A172 (cell line): ENCODE measurements around the gene GSTO2. TPM values are rescaled to one million over a fixed set of nuclear protein-coding genes. Genes with fewer than 3 reads are reported as not detected.

Experiments
- DNase-seq: peaks from one replicate; pipeline ENCODE4 v3.0.0-alpha.2; 2015; ENCODE audit warnings: low spot score
- total RNA-seq: library from RNA; depleted of rRNA; stranded (reverse); fragments of >200 nt; shearing (Covaris generic); gene quantifications from 2 replicates; pipeline ENCODE4 v1.2.3, GENCODE V29; 2014

Gene GSTO2
- total RNA-seq, 1 experiment from 2014 or later, result 5.2 TPM

DNA sequence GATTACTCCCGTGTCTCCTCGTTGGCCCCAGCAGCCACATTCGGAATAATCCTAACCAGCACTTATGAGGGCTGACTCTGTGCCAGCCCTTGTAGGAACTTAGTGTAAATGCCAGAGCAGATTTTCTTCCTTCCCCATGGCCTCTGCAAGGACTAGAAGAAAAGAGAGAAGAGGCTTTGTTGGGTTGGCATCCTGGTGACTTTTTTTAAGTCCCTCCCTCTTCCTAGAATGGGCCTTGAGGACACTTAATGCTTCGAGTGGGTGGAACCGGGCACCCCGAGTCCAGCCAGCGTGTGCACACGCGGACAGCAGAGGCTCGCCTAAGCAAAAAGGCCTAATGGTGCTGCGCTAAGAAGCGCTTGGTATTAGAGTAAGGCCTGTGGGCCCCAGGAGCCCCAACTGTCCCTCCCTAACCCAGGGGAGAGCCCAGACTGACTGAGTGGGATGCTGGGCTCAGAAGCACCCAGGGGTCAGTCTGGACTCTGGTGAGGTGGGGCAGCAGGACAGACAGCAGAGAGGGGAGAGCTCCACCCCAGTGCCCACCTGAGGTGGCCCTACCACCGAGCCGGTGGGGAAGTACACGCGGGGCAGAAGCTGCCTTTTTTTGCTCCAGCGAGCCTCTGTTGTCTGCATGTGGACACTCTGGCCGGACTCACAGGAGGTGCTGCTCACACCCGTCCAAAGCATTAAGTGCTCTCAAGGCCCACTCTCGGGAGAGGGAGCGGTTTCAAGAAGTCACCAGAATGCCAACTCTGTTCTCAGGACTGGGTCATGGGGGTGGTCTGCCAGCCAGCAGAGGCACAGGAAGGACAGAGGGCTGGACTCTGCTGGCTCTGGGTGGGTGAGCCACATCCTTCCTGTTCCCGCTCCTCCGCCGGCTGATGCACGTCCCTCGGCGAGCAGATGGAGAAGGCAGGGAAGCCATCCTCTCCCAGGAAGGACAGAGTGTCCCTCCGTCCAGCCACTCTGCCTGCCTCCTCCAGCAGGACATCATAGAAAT, 56.8 kb downstream of the GSTO2 start:
- no peak for DNase-seq

DNA sequence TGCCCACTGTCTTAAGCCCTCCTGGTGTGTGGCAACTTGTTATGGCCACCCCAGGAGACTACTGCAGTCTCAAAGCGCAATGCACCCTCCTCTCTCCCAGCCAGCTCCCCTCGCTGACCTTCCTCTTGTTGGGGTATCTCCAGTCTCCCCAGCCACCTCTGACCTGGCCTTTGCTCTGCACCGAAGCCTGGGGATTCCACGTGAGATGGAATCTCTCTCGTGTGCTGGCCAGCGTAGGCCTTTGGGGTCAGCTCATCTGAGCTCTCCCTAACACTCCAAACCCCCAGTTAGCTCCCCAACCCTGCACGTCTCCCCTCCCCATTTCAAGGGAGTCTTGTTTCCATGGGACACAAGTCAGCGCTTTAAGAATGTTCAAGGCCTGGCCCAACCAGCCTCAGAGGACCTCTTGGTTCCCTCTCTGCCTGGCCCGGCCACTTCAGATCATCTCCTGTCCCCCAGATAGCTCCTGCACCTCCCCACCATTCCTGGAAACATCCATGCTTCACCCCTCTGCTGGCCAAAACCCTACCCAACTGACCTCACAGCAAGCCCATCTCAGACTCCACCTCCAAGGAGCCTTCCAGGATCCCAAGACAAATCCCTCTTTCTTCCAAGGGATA, 58.1 kb downstream of the GSTO2 start:
- DNase-seq, result no peak

DNA sequence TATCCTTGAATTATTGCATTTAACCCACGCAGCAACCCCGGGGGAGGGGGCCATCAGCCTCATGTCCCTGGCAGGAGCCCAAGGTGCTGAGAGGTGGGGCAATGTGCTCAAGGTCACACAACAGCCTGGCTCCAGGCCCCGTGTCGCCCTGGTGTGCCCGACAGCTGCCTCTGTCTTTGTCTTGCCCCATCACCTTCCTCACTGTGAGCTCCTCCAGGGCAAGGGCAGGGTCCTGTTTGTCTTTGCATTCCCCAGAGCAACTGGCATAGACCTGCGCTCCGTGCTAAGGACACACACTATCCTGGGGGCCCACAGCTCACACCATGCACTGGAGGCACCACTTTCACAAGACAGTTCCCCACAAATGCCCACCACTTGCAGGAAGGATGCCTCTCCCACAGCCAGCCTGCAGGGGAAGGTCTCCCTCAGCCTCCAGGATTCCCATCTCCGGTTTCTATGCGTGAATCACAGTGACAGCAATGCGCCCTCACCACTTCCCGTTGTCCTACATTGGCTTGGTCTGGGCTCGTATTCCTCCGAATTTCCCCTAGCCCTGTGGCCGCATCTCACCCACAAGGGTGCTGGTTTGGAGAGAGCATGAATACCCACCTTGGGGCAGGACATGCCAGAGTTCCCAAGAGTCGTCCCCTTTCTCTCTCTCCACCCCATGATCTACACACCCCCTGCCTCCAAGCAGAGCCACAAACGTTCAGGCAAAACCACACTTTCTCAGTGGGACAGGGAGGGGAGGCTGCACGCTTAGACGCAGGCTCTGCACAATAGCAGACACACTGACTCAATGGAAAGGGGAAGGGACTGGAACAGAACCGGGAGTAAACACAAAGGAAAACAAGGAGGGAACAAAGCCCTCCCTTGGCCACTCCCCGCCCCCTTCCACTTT, 59.0 kb downstream of the GSTO2 start:
- peak; percentile 86 for DNase-seq

DNA sequence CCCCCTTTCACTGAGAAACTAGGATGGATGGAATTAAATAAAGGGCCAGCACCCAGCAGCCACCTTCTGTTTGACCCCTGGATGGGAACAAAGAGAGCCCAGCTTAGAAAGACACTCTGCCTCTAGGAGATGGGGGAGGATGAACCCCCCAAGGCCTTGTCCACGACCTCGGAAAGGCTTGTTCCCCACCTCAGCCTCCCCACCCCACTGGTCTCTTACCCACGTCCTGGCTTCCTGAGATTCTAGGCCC, 59.6 kb downstream of the GSTO2 start:
- DNase-seq, result no peak

DNA sequence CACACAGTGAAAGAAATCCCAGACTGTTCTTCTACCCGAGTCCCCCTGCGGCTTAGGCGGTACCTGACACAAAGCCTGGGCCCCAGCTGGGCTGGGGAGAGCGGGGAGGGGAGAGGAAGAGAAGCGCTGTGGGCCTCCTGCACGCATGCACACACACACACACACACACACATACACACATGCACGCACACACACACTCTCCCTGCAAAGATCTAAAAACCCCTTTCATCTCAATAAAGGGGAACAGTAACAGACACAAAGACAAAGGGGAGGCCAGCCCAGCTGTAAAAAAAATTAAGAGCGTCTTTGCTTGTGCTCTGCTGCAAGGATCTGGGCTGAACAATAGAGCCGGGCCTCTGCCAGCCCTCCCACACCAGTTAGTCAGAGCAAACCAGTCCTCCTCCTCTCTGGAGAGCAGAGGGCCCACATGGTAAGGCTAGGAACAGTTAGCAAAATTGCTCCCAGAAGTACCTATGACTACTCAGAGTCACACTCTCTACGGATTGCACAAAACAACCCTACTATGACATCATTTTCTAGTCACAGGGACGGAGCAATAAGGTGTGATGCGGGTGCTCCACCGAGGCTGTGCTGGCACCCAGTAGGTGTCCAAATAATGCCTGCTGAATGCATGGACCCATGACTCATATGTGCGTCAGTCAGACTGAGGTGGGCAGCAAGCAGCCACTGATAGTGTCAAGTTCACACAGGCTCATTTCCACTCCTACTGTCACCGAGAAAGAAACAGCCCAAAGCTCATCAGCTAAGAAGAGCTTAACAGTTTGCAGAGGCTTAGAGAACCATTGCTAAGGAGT, 60.1 kb downstream of the GSTO2 start:
- DNase-seq, result peak; percentile 99

DNA sequence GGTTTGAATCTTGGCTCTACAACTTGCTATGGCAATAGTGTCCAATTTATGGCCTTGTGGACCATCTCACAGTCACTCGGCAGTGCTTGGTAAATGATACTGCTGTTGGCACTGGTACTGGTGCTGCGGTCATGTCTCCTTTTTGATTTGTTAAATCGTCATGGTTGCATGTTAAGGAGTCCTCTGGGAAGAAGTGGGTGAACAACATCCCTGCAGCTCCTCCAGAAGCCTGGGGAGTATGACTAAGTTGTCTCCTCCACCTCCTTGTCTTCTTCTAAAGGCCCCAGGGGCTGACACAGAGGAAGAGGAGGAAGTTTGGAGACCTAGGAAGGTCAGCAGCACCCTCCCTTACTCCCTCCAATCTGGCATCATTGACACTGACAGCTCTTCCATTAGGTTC, 60.8 kb downstream of the GSTO2 start:
- DNase-seq, result peak; percentile 78

DNA sequence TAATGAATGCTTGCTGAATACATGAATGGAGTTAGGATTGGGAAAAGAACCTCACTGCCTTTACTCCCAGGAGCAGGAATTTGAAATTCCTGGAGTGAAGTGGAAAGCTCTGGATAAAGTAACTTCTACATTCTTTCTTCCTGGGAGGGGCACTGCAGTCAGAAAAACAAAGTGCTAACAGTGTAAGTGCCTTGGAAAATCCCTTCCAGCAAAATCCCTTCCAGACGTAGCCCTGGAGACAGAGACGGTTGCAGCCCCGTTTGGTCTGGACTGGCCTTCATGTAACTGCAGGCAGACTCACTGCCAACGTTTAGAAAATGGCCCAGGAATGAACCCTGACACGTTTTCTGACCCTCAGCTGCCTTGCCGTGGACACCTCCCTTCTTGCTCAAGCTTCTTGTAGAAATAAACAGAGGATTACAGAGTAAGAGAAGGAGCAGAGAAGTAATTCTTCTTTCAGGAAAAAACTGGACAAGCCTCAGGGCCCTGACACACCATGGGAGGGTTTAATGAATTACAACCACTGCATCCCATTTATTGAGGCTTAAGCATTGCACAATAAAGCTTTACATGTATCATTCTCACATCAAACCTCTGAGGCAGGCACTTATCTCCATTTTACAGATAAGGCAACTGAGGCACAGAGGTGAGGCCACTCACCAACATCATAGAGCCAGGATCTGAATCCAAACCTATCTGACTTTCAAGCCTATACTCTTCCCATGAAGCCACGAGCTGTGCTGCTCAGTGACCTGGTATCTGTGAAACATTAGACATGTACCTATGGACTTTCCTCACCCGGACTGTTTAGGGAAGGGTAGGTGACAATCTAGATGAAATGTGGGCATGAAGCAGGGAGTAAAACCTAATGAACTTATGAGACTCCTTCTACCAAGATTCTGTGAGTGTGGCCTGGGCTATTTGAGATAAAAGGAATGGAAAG, 61.5 kb downstream of the GSTO2 start:
- DNase-seq, result peak; percentile 85

DNA sequence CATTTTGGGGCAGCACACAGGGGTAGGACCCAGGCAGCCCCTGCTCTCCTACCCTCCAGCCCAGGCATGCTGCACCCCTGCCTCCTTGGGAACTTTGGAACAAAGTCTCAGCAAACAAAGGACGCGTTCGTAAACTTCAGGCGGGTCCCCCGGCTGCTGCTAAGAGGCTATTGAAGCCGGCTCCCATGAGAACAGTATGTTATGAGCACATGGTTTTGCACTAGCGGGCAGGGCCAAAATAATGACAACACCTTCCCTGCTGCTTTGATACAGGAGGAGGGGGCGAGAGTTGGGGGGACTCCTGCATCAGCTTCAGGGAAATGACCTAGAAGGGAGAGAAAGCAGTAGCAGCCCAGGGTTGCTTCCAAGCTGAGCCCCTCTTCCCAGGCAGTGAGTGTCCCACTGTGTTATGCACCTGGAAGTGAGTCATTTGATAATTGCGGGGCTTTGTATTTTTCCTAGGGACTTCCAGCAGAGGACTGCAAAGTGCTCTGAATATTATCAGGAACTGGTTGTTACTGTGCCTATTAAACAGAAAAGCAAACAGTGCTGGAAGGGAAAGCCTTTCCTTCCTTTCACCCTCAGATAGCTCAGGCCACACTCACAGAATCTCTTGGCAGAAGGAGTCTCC, 62.3 kb downstream of the GSTO2 start:
- DNase-seq, result peak; percentile 91

DNA sequence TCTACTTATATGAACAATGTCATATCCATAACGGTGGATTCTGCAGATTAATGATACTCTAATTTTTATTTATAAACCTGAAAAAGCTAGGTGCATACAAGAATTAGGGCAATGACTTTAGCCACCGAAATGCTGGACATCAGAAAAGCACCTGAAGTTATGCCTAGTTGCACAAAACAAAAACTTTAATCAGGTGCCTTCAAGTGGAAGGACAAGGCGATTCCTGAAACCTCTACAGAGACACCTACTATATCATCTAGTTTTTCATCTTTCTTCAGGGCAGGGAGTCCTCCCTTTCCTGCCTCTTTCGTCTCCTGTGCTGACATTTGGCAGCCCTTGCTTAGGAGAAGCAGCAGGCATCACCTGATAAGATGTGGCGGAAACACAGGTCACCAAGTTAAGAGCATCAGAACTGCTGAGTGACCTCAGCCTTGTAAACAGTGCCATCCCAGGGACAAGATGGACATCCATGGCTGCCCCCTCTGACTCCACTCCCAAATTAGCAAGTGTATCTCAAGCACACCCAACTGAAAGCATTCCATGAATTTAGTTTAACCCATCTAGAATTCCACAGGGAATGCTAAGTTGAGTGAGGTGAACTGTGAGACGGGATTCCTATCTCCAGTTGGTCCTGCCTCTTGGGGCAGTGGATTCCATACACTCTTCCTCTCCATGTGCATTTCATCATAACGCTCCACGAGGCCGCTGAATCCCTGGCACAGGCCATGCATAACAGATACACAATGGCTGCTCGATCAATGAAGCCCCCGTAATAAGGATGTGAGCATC, 63.5 kb downstream of the GSTO2 start:
- peak; percentile 45 for DNase-seq

DNA sequence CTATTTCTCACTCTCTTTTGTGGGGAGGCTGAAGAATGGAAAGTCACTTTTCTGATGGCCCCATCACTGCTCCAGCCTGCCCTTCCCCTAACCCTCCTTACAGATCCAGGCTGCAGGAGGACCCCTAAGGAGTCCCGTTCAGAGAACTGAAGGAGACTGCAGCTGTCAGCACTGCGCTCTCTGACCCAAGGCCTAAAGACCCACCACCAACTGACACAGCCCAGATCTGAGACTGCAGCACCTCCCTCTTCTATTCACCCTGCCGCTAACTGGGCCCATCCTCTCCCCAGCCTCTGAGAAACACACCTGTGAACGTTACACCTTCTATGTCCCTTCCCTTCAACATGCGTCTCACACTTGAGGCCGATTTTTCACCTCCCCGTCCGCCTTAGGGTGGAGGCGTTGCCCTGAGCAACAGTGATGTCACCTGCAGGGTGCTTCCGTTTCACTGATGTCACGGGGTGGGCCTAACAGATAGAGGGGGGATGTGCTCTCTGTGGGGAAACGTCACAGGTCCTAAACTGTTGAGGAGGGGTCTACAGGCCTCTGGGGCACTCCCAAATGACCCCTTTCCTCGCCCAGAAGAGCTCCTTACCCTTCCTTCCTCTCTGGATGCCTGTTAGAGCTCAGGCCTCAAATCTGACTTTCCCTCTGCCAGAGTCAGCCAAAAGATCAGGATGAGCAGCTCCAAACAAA, 64.2 kb downstream of the GSTO2 start:
- DNase-seq, result no peak

DNA sequence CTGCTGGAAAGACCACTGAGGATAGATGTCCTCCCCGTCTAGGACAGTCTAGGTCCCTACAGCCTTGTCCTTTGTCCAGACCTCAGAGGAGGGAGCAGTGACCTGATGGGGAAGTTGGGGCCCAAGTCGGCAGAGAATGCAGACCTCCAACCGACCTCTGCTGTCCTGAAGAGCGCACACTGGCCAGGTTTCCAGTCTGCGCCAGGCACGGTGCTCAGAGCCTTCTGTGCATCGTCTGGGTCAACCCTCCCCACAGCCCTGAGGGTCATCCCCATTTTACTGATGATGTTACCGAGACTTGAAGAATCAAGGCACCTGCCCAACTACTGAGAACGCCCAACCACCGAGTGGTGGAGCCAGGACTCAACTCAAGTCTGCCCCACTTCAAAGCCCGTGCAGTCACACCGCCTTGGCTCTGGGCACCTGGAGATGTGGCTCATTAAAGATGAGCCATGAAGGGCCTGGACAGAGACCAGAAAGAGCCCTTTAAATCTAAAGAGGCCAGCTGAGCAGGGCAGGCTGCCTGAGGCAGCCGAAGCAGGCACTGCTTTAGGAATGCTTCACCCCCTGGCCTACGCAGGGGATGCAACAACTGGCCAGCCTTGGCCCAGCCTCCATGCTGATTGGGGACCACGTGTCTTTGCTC, 64.9 kb downstream of the GSTO2 start:
- no peak for DNase-seq

DNA sequence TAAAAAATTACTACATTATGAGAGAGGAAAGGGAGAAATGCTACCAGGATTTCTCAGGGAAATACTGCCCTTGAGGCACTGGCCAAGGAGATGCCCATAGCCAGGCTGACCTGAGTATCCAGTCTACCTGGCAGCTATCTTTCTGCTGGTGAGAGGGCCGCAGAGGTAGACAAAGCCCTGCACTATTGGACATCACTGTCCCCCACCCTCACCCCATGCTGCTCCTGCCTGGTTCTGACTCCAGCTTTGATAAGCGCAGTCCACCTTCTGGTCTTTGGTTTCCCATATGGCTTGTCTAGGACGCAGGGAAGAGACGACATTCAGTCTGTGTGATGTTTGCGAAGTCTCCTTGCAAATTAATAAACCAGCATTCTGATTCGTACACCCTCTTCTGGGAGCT, 65.6 kb downstream of the GSTO2 start:
- no peak for DNase-seq

DNA sequence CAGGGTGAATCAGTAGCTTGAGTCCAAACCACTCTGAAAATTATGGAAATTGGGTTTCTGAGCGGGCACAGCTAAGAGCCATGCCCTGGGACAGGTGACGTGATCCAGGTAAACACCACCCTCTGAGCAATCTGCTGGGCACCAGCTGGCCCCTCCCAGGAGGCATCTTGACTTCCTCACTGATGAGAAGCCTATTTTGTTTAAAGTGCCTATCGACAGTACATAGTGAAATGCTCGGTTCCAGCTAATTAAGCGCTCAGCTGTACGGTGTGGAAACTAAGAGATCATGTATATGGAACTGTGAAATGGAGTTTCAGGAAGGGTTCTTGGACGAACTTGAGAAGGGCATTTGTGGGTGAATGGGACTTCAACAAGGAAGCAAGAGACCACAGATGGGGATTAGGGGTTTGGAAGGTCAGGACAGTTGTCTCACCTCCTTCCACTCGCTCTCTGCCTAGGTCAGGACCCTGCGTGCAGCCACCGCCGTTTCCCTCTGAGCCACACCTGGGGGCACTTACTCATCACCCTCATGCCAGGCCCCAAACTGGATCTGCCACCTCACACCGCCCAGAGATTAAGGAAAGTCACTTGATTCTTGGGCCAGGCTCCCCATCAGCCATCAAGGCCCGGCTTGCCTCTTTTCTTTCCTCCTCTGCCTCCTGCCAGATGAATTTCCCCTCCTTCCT, 66.1 kb downstream of the GSTO2 start:
- DNase-seq, result no peak

DNA sequence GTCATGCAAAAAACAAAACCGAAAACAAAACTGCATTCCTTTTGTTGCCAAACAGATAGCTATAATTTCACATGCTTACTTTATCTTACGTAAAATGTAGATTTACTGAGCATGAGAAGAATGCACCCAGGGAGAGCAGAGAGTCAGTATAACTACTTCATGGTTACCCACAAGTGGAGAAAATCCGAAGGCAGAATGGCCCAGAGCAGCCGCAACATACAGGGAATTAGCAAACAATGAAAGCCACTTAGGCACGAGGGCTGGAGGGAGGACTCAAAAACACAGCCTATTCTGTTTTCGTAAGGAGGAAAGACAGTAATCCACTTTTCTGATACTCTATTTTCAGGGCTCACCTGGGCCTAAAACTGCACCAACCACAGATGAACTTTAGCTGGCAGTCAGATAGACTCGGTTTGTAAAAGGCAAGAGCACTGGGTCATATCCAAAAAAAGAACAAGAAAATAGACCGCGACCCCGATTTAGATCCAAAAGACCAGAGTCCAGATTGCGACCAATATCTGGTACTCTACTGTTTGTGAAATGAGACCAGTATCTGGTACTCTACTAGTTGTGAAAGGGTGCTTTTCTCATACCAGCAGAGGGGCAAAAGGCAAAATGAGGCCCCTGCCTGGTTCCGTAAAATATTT, 68.0 kb downstream of the GSTO2 start:
- peak; percentile 40 for DNase-seq

DNA sequence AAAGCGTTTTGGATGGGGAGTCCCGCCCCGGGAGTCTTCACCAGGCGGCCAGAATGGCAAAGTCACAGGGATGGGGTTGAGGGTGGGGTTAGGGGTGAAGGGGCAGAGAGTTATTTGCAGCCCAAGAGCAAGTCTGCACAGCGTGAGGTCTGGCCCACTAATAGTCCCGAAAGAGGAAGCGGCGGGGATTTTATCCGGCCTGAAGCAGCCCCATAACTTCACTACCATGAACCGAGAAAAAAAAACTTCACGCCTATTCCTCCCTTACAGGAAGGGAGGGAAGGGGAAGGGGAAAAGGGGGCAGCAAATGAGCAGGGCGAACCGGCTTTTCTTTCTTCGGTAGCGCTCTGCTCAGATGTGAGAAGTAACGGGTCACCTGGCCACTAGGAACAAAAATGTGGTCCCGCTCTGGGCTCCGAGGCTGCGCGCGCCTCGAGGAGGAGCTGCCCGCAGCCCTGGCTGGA, 68.6 kb downstream of the GSTO2 start:
- peak; percentile 51 for DNase-seq

DNA sequence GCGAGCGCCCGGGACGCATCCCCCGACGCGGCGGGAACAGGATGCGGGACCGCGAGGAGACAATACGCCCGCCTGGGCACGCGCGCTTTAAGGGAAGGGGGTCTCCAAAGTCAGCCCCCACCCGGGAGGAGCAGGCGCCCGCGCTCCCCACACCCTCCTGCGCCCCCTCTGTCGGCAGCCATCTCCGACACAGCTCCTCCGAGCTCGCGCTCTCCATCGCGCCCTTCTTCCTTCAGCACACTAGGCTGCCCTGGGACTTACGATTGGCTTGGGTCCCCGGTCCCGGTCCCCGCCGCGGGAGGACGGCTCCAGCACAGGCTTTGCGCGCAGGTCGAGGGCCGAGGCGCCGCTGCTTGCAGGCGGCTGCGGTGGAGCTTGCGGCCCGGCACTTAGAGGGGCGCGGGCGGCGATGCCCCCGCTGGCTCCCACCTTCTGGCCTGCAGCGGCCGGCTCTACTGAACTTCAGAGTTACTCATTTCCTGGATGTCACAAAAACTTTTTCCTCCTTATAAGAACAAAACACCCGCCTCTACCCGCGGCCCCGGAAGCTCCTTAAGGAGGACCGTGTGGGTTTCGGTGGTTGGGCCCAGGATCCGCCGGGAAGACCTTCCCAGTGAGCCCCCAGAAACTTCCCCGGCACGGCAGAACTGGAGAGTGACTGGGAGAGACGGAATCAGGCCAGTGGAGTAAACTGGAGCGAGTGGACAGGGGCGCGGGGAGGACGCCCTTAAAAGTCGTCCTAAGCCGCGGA, 69.2 kb downstream of the GSTO2 start, which contains the start of gene ITPRIP:
ITPRIP (minus strand) TSS at position 481 of the 751 bp plus-strand sequence. CDS start 22,414 bp downstream, outside the sequence.
- DNase-seq, result peak; percentile 81
